ENCODE measurements around the gene MYOCOS. TPM values are rescaled to one million over a fixed set of nuclear protein-coding genes. Genes with fewer than 3 reads are reported as not detected.
"Not testable (repeated sequence)": the region's sequence is repeated elsewhere in the genome, so short reads cannot be mapped to it uniquely, and the experiment has no call there.

Gene MYOCOS, protein sequence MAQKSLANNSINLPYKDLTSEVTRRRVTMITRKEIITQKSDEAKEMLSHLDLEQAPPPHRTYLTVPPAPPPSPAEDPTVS
- total RNA-seq: not detected

DNA sequence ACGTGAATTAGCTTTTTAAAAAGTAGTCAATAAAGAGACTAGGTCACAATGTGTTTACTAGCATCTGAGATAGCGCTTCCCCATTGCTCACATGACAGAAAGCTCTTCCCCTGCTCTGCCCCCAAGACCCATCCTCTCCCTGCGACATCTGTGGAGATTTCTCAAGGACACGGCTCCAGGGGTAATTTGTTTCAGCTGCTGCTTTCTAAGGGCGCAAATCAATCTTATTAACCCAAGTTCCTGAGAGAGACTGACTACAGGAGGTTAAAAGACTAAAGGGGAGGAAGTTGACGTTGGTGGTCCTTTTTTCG, at the start of gene MYOCOS:
TSS of gene MYOCOS (plus strand) at position 92 of the 311 bp plus-strand sequence. CDS start 1,641 bp downstream, outside the sequence.
- no peak for DNase-seq

DNA sequence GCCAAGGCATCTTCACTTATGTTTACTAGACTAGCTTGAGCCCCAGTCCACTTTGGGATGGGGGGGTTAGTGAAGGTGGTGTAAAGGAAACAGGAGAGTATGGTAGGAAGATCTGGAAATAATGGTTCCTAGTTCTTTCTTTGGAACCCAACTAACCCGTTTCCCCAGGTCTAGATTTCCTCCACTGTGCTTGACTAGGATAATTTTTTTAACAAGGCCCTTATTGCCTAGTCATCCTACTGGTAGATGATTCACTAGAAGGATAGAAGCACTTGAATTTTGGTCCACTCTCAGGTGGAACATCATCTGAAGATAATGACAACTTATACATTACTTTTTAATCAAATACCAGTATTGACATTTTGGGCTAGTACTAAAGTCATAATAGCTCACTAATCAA, 45.9 kb upstream of the MYOCOS start:
- no peak for DNase-seq

DNA sequence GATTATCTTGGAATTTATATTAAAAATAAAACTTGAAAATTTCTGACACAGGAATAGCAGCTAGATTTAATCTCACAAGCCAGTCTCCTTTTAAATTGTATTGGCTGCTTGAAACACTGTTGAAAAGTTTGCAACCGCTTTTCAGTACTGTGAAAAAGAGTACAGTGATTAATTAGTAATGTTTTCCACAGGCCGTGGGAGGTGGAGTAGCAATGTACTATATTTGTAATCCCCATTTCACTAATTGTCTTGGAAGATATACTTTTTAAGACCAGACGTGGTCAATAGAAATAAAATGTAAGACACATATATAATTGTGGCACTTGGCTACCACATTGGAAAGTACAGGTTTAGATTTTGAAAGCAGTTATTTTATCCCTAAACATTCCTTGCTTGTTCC, 40.8 kb upstream of the MYOCOS start:
- no peak for DNase-seq

DNA sequence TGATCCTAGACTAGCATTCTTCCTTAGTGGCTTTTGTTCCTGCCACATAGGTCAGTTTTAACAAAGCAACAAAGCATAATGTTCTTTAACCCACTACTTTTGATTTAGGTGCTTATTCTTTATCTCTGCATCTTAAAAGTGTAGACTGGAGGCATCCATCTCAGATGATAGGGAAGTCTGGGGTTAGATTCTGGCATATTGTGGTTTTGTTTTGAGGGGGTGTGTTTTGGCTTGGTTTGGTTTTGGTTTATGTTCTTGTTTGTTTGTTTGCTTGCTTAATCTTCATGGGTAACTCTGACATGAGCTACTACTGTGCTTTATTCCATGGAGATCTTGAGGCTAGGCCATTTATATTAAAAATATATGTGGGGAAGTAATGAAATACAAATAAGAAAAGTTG, 40.3 kb upstream of the MYOCOS start:
- no peak for DNase-seq

DNA sequence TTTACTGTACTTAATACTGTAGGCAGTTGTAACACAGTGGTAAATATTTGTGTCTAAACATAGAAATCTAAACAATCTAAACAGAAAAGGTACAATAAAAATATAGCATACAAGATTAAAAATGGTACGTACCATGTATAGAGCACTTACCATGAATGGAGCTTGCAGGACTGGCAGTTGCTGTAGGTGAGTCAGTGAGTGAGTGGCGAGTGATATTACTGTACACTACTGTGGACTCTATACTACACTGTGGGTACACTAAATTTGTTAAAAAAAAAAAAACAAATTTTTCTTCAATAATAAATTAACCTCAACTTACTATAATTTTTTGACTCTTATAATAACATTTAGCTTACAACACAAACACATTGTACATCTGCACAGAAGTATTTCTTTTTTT, 39.5 kb upstream of the MYOCOS start:
- DNase-seq: no peak

DNA sequence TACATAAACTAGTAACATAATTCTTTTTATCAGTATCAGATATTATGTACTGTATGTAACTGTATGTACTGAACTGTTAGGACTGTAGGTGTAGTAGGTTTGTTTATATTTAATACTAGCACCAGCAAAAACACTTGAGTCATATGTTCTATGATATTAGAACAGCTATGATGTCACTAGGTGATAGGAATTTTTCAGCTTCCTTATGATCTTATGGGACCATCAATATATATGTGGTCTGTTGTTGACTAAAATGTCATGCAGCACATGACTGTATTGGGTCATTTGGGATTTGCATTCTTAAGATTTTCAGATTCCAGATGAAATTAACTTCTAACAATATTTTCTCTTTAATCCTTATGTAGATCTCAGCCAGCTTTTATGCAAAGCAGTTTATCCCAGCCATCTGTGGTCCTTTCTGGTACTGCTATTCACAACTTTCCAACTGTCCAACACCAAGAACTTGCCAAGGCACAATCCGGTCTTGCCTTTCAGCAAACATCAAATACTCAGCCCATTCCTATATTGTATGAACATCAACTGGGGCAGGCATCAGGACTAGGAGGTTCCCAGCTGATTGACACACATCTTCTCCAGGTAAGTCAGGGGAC, 38.3 kb upstream of the MYOCOS start:
- no peak for DNase-seq

DNA sequence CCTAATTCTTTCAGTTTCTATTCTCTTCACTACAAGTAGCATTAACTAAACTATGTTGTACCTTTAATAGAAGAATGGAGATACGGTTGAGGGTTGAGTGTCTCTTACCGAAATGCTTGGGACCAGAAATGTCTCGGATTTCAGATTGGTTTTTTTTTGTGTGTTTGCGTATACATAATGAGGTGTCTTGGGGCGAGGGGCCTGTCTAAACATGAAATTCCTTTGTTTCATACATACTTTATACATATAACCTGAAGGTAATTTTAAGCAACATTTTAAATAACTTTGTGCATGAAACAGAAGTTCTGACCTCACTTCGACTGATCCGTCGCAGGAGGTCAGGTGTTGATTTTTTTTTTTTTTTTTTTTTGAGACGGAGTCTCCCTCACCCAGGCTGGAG, 36.3 kb upstream of the MYOCOS start:
- DNase-seq: no peak

DNA sequence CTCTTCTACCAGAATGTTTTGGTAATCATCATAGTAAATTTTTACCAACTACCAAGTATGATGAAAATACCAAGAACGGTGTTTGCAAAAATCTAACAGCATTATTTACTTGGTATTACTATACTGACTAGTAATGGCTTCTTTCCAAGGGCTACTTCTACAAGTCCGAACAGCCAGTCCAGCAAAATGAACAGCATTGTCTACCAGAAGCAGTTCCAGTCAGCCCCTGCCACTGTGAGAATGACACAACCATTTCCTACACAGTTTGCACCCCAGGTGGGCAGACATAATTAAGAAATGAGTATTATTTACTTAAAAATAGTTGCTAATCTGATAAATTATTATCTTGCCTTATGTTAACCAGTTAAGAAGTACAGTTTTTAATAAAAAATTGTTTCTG, 33.8 kb upstream of the MYOCOS start:
- DNase-seq: no peak

DNA sequence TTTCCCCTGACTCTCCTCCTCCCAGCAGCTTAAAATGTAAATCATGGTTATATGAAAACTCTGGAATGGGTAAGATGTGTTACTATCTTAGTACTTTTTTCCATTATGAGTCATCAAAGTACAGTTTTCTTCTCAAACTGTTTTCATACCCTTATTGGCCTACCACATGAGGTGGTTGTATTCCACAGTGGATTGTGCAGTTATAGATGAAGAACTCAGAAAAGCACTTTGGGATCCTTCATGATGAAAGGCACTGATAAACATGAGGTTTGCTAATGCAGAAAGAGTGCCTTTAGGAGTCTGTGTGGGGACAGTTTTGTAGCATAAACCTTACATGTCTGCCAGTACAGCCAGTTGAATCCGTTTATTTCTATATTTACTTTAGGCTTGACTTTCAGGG, 32.0 kb upstream of the MYOCOS start:
- DNase-seq: no peak

DNA sequence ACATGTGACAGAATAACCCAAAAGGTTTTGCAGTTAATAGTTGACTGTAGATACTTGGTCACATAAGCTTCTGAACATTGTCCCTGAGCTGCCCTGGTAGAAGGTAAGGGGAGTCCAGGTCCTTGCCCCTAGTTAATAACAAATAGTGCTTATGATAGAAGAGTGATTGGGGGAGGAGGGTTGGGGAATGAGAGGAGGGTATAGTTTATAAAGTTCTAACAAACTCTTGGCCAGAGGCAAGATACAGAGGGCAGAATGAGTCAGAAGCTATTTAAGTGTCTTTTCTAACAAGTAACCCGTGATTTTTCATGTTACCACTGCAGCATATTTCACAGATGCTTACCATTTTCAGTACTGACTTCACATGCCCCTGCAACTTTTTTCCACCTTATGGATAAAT, 26.7 kb upstream of the MYOCOS start:
- no peak for DNase-seq

DNA sequence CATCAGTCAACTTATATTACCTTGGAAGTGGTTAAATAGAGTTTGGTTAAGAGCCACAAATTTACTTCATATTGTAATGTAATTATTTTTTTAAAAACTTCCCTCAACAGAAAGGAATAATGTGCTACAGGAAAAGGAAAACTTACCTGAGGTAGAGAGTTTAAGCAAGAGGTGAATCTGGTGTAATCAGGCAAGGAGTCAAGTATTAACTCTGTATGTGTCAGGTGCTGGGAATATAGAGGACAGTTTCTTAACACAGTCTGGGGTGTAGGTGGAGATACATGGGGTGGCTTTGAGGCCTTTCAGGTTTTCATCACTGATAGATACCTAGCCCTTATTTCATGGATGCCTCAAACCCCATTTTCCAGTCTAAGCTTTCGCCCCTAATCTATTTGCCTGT, 25.9 kb upstream of the MYOCOS start:
- no peak for DNase-seq

DNA sequence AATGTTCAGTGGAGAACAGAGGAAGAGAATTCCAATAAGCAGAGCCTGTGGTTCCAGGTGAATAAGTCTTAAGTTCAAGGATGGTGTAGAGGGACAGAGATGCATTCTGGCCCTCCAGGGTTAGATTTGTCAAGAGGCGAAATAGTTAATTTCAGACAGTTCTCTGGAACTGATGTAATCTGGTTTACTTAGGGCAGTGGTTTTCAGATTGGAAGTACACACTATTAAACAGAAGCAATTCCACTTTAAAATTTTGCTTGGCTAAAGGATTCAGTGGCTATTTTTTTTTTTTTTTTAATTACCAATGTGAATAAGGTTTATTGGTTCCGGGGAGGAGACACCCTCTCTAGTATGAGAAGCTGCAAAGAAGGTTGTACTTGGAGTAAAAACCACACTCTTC, 25.3 kb upstream of the MYOCOS start:
- DNase-seq: no peak

DNA sequence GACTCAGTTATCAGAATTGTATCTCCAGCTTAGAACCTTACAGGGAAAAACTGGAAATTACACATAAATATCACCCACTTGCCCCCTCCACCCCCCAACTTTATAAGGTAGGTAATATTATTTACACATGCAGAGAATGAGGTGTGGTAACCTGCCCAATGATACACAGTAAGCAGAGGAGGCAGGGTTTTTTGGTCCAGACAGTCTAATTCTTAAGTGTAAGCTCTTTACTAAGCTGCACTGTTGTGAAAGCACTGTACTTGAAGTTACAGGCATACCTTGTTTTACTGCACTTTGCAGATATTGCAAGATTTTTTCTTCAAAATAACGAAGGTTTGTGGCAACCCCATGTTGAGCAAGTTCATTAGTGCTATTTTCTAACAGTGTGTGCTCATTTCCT, 24.8 kb upstream of the MYOCOS start:
- no peak for DNase-seq

DNA sequence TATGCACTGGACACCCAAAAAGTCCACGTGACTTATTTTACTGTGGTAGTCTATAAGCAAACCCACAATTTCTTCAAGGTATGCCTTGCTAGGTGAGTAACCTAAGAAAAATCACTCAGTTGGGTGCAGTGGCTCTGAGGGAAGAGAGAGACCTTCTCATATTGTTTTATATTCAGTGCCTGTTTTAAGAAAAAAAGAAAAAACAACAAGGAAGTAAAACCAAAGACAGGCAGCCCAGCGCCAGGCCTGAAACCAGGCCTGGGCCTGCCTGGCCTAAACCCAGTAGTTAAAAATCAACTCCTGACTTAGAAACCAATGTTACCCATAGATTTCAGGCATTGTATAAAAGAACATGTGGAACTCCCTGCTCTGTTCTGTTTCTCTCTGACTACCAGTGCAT, 21.7 kb upstream of the MYOCOS start:
- DNase-seq: not testable (repeated sequence)

DNA sequence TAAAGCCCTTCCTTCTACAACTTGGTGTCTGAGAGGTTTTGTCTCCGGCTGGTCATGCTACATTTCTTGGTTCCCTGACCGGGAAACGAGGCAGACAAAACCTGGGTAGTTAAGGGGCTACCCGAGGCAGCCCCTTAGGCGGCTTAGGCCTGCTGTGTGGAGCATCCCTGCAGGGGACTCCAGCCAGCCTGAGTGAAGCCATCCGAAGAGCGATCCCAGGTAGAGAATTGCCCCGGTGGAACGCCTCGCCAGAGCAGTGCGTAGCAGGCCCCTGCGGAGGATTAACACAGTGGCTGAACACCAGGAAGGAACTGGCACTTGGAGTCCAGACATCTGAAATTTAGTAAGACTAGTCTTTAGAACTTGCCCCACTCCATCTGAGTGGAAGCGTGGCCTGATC, 21.2 kb upstream of the MYOCOS start:
- DNase-seq: no peak

DNA sequence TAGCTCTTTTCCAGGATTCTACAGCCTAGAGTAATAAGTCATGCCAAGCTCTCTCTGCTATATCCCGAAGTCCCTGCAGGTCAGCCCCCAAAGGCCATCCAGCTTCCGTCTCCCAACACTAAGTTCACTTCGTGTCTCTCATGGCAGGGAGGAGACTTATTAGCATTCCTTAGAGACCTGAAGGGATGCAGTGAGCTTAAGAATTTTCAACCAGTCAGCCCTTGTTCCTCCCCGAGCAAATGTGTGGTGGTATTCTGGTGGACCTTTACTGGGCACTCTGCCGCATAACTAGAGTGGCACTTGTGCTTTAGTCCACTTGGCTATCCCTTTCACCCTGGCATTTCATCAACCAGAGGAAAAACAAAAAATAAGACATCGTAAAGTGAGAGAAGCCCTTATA, 19.0 kb upstream of the MYOCOS start:
- not testable (repeated sequence) for DNase-seq

DNA sequence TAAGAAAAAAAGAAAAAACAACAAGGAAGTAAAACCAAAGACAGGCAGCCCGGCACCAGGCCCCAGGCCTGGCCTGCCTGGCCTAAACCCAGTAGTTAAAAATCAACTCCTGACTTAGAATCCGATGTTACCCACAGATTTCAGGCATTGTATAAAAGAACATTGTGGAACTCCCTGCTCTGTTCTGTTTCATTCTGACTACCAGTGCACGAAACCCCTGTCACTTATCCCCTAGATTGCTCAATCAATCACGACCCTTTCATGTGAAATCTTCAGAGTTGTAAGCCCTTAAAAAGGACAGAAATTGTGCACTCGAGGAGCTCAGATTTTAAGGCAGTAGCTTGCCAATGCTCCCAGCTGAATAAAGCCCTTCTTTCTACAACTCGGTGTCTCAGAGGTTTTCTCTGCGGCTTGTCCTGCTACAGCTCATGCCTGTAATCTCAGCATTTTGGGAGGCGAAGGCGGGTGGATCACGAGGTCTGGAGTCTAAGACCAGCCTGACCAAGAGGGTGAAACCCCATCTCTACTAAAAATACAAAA, 15.6 kb upstream of the MYOCOS start:
- DNase-seq: no peak

DNA sequence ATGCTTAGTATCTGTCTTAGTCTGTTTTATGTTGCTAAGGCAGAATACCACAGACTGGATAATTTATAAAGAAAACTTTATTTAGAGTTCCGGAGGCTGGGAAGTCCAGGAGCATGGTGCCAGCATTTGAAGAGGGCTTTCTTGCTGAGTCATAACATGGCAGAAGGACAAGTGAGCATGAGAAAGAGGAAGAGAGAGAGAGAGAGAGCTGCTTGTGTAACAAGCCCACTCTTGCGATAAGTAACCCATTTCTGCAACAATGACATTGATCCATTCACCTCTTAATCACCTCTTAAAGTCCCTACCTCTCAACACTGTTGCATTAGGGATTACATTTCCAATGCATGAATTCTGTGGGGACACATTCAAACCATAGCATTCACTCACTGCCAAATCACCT, 11.7 kb upstream of the MYOCOS start:
- no peak for DNase-seq

DNA sequence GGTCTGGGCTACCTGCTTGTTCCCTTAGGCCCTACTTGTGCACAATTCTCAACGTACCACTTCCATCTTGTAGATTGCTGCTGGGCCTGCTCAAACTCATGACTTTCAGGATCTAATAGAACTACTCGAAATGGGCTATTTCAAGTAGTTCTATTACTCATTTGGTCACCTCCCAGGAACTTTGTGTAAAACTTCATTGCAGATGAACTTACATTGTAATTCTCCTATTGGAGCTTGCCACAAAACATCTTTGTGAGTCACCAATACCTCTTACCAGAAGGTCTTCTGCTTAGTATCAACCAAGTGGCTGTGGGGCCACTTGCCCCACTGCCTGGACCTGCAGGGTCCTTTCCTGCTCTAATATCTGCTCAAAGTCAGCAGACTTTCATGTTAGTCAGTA, 10.7 kb upstream of the MYOCOS start:
- no peak for DNase-seq

DNA sequence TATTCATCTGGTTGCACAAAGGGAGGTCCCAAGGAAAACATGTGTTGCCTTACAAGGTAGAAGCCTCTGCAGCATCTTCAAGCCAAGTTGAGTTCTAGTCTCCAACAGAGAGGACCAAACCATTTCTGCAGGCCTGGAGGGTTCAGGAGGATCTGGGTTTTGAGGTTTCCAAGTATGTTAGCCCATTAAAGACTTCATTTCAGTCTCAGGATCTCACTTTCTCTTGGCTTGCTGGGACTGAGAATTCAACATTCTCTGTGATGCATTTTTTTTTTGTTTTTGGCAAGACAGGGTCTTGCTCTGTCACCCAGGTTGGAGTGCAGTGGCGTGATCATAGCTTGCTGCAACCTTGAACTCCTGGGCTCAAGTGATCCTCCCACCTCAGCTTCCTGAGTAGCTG, 8.8 kb upstream of the MYOCOS start:
- DNase-seq: no peak

DNA sequence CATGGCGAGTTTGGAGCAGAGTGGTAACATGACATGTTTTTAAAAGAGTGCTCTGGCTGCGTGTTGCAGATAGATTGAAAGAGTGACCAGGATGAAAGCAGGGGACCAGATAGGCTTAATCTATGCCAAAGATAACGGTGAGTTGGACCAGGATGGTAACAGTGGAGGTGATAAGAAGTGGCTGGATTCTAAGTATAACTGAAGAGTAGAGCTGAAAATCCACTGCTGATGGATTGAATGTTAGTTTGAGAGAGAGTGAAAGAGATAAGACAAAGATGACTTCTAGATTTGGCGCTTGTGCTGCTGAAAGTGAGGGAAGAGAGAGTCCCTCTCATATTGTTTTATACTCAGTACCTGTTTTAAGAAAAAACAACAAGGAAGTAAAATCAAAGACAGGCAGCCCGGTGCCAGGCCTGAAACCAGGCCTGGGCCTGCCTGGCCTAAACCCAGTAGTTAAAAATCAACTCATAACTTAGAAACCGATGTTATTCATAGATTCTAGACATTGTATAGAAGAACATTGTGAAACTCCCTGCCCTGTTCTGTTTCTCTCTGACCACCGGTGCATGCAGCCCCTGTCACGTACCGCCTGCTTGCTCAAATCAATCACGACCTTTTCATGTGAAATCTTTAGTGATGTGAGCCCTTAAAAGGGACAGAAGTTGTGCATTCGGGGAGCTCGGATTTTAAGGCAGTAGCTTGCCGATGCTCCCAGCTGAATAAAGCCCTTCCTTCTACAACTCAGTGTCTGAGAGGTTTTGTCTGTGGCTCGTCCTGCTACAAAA, 6.7 kb upstream of the MYOCOS start:
- DNase-seq: not testable (repeated sequence)

DNA sequence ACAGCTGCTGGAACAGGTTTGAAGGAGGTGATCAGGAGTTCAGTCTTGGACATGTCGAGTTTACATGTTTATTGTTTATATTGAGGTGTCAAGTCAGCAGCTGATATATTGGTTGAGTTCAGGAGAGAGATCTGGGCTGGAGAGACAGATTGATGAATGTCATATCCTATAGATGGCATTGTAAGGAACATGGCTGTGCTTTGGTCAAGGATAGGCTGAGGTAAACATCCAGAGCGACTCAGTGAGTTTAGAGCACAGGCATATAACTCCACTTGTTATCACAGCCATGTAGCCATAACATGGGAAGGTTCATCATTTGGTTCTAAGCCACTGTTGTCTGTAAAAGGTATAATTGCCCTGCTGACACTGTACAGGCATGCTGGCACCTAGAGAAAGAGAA, 5.5 kb upstream of the MYOCOS start:
- no peak for DNase-seq

DNA sequence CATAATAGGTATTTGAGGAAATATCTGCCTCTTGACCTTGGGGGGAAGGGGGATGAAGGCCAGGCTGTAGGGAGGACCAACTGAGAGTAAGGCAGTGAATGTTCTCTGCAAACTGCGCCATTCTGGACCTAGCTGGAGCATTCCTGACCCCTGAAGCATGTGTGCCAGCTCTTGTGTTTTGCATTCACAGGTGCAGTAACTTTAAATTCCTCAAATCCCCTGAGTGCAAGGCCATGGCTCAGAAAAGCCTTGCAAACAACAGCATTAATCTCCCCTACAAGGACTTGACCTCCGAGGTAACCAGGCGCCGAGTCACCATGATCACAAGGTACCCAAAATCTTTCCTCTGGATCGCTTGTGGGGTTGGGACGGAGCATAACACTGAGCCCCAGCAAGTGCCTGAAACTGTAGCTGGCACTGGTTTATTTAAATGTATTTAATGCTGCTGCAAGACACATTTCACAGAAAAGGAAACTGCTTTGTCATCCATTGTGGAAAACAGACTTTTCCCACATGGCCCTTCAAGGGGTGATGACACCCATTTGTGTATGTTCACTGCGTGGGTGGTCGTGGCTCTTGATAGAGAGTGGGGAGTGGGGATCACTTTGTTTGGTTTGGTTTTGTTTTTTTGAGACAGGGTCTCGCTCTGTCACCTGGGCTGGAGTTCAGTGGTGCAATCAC, 1.7 kb downstream of the MYOCOS start:
- no peak for DNase-seq

DNA sequence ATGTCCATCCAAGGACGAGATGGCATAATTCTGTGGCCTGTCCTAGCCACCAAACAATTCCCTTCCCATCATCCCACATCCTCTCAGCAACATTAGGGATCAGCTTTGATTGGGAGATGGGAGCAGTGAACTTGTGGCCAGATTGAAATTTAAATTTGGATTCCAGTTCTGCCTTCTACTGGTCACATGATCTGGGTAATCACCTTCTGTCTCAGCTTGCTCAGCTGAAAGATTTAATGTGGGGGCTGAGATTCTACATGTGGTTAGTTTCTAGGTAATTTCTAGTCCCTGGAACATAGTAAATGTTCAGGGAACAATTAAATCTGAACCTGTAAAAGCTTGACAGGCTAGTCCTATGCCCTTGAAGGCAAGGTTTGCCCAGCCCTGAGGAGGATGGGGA, 3.2 kb downstream of the MYOCOS start:
- no peak for DNase-seq
